GM12875 (cell line): ENCODE results near the gene VPS37B.

Experiments
- H3K4me3 ChIP-seq: one replicate; pipeline ENCODE4 v1.5.1; 2011; ENCODE audit warnings: low read depth, low read length, control low read depth
- TF ChIP-seq, protein P1 (sequence below): IDR thresholded peaks from 2 replicates; pipeline ENCODE4 v1.5.1; 2011; ENCODE audit warnings: low read depth, mild to moderate bottlenecking, control low read depth, inconsistent platforms, low read length, moderate library complexity, borderline replicate concordance; ENCODE audit not compliant: insufficient read depth

VPS37B gene

DNA sequence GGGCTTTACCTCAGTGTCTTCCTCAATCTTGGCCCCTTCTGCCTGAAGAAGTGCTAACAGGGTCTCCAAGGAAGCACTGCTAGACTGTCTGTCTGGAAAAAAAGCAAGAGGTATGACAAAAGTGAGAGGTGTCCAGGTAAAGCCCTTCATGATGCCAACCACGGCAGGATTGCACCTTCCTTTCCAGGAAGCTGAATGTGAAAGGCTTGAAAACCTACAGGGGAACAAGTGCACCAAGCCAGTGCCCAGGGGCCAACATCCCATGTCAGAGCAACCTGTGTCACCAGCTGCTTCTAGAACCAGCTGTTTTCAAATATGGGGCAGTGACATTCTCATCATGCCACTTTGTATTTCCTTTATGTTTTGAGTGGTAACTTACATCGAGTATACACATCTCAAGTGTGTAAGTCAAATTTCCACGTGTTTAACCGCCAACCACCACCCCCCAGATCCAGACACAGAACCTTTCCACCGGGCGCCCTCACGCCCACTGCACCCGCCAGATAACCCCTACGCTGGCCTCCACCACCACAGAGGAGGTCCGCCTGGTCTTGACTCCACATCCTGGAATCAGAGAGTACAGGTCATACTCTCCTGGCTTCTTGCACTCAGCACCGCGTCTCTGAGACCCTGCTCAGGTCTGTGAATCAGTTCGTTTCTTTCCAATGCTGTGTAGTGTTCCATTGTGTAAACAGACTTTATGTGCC lies 27.3 kb downstream of the VPS37B start:
- TF ChIP-seq, protein P1, sequence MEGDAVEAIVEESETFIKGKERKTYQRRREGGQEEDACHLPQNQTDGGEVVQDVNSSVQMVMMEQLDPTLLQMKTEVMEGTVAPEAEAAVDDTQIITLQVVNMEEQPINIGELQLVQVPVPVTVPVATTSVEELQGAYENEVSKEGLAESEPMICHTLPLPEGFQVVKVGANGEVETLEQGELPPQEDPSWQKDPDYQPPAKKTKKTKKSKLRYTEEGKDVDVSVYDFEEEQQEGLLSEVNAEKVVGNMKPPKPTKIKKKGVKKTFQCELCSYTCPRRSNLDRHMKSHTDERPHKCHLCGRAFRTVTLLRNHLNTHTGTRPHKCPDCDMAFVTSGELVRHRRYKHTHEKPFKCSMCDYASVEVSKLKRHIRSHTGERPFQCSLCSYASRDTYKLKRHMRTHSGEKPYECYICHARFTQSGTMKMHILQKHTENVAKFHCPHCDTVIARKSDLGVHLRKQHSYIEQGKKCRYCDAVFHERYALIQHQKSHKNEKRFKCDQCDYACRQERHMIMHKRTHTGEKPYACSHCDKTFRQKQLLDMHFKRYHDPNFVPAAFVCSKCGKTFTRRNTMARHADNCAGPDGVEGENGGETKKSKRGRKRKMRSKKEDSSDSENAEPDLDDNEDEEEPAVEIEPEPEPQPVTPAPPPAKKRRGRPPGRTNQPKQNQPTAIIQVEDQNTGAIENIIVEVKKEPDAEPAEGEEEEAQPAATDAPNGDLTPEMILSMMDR, result no peak
- no peak overlapping the region for H3K4me3 ChIP-seq

DNA sequence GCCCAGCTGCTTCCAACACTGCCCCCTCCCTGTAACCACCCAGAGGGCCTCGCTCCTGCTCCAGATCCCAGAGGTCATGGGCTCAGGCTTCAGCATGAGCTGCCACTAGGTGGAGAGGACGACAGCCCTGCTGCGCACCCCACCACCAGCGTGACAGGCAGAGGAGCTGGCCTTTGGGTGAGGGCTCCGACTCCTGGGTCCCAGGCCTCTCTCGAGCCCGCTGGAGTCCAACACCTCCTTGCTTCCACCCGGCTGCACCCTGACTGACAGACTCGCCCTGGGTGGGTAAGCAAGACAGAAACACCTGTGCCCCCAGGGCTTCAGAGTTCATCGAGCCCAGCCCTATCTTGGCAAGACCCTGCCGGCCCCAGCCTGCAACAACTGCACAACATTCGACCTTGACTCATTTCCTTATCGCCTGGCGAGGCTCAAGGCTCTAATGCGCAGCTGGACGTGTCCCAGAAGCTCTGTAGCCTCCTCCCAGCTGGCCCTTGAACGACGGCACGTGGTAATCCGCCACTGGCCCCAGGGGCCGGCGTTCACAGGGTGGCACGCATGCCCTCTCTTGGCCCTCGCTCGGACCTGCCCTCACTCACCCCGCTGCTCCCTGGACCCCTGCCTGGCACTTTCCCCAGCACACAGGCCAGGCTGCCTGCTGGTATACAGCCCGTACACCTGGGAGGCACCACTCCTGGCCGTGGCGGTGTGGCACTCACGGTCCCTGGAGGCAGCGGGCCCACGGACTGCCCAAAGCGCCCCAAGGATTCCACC lies 28.0 kb downstream of the VPS37B start:
- TF ChIP-seq, protein P1, result peak; percentile 34; the same call in 1 of the 2 replicates
- H3K4me3 ChIP-seq, result no peak overlapping the region

DNA sequence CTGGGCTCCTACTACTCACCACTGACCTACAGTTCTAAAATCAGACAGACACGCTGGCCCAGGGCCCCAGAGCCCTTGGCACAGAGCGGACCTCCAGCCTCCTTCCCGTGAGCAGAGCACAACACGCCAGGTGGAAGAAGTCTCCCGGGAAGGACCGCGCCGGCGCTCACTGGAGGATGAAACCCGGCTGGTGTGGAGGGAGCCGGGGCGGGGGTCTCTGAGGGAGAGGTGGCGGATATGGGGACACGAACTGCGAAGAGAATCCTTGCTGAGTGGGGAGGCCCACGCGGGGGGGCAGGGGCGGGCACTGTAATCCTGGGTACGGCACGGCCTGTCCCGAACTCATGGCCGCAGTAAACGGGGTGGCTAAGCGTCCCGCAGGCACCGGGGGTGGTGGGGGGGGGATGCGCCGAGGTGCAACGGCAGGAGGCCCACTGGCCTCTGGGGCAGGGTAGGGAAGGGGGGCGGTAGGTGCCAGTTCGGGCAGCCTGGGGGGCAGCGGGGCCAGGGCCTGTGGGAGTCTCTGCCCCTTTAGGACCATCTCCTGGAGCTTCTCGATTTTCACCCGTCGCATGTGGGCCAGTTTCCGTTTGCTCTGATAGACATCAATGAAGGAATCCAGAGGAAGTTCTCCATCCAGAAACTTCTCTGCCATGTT lies 28.8 kb downstream of the VPS37B start:
- H3K4me3 ChIP-seq, result no peak overlapping the region
- TF ChIP-seq, protein P1, result no peak

DNA sequence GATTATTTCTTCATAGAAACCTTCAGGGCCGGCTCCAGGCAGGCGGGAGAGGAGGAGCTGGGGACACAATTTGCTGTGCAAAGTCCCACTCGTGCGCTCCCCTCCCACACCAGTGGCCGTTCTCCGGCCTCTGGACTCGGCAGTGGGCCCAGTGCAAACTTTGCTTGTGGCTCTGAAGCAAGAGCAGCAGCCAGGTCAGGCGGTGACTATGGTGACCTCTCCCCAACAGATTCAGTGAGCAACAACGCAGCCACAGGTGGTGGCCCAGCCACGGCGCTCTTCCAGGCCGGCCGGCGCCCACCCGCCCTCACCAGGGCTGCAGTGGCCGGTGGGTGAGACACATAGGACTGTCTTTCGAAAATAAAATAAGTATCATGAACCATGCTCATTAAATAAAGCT lies 29.5 kb downstream of the VPS37B start:
- H3K4me3 ChIP-seq, result no peak overlapping the region
- TF ChIP-seq, protein P1, result no peak

DNA sequence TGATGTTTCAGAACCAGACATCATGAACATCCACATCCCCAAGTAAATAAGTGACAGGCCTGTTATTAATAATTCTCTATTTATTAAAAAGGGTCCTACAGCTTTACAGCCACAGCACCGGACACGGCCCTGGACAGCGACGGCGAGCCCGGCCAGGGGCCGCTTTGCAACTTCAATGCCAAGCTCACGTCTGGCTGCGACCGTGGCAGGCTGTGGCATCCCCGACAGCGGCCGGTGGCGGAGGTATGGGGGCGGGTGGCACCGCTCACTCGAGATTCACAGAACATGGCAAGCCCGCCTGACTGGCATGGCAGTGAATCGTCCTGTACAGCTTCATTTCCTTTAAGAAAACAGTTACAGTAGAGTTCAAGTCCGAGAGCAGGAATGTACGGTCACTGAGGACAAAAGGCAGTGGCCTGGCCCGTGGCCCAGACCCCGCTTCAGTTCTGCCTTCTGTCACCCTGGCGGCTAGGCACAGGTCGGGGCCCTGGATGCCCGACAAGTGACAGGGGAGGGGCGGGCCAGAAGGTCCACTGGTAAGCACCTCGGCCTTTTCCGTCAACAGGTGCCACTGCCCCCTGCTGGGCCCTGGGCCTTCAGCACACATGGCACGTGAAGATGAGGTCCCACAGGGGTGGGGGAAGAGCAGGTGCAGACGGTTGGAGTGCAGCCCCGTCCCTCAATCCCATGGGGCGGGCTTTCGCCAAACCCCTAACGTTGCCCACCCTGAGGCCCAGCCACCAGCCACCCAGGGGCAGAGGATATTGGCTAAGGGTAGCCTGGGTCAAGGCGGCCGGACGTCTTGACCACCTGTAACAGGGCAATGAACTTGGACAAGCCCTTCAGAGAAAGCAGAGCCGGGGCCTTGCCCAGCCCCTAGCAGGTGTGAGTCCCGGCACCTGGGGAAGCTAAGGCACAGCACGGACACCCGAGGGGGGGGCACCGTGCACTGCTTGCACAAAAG lies 30.4 kb downstream of the VPS37B start:
- TF ChIP-seq, protein P1, result peak; percentile 59; the same call in 1 of the 2 replicates
- H3K4me3 ChIP-seq, result no peak overlapping the region

DNA sequence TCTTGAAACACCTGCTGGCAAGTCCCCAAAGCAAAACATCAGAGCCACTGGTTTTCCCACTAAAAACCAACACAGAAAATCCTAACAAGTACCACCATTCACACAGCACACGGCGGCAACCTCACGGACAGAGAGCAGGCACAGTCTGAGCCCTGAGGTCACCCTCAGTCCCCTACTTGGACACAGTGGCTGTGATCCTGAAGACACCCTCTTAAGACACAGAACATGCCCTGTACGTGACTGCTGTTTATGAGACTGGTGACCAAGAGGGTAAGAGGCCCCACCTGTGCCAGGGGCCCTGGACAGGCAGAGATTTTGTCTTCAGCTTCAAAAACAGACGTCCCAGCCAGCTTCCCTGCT lies 31.1 kb downstream of the VPS37B start:
- no peak overlapping the region for H3K4me3 ChIP-seq
- TF ChIP-seq, protein P1, result no peak
